SK-N-SH treated with all-trans-retinoic acid at 6 μM for 48 hours (cell line): ENCODE data around the gene GUCD1.

Experiments
- ARNTL ChIP-seq: fragments of 450-650 bp; formaldehyde crosslinking; IDR thresholded peaks from 2 replicates; pipeline ENCODE4 v1.5.0; 2020; ENCODE audit warnings: low read depth, mild to moderate bottlenecking, moderate library complexity, borderline replicate concordance
- CSDC2 ChIP-seq: fragments of 250-450 bp; sonication (Bioruptor Pico); IDR thresholded peaks from 2 replicates; pipeline ENCODE4 v1.5.0; 2020; ENCODE audit warnings: mild to moderate bottlenecking, moderate library complexity
- OSR1 ChIP-seq: fragments of 250-450 bp; sonication (Bioruptor Pico); IDR thresholded peaks from 2 replicates; pipeline ENCODE4 v1.8.0; 2022; ENCODE audit warnings: moderate library complexity, mild to moderate bottlenecking, inconsistent platforms
- RARB ChIP-seq: fragments of 250-450 bp; sonication (Bioruptor Pico); IDR thresholded peaks from 2 replicates; pipeline ENCODE4 v1.8.0; 2021; ENCODE audit warnings: mild to moderate bottlenecking, moderate library complexity
- TCF4 ChIP-seq: fragments of 250-450 bp; sonication (Bioruptor Pico); IDR thresholded peaks from 2 replicates; pipeline ENCODE4 v1.8.0; 2021; ENCODE audit warnings: mild to moderate bottlenecking, moderate library complexity, borderline replicate concordance
- TOX ChIP-seq: fragments of 250-450 bp; sonication (Bioruptor Pico); IDR thresholded peaks from 2 replicates; pipeline ENCODE4 v1.8.0; 2021; ENCODE audit warnings: mild to moderate bottlenecking, moderate library complexity, borderline replicate concordance
- ZC3H10 ChIP-seq: fragments of 250-450 bp; sonication (Bioruptor Pico); IDR thresholded peaks from 2 replicates; pipeline ENCODE4 v1.5.1; 2021; ENCODE audit warnings: mild to moderate bottlenecking, moderate library complexity
- ZFP3 ChIP-seq: fragments of 250-450 bp; sonication (Bioruptor Pico); IDR thresholded peaks from 2 replicates; pipeline ENCODE4 v1.5.0; 2020; ENCODE audit warnings: mild to moderate bottlenecking, moderate library complexity
- ZFP30 ChIP-seq: fragments of 450-650 bp; formaldehyde crosslinking; IDR thresholded peaks from 2 replicates; pipeline ENCODE4 v1.5.0; 2022; ENCODE audit warnings: mild to moderate bottlenecking, moderate library complexity
- ZNF565 ChIP-seq: fragments of 450-650 bp; formaldehyde crosslinking; conservative IDR thresholded peaks from 2 replicates; pipeline ENCODE4 v1.5.0; 2020; ENCODE audit warnings: low read depth, mild to moderate bottlenecking, moderate library complexity
- TF ChIP-seq, protein P1 (sequence below): fragments of 250-450 bp; sonication (Bioruptor Pico); IDR thresholded peaks from 2 replicates; pipeline ENCODE4 v1.5.1; 2020; ENCODE audit warnings: low read depth, mild to moderate bottlenecking, moderate library complexity
- TF ChIP-seq, protein P2 (sequence below): fragments of 250-450 bp; sonication (Bioruptor Pico); IDR thresholded peaks from 2 replicates; pipeline ENCODE4 v1.8.0; 2020; ENCODE audit warnings: mild to moderate bottlenecking, moderate library complexity, borderline replicate concordance

DNA sequence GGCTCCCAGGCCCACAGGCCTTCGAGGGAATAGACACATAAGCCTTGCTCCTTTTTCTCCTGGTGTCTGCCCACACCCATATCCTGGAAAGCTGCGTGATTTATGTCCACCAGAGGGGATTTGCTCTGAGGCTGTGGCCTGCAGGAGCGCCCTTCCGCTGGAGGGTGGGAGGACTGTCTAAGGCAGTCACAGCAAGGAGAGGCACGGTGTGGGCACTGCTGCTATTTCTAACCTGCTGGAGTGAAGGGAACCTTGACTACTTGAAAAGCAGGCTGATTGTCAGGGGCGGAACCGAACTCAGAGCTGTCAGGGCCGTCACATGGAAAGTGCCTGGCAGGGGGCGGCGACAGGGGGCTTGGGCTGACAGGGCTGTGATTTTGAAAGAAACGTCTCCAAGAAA is 56.1 kb downstream of the GUCD1 start:
- no peak for TF ChIP-seq TCF4 (CRISPR knock-in tag)
- TF ChIP-seq, protein P1, sequence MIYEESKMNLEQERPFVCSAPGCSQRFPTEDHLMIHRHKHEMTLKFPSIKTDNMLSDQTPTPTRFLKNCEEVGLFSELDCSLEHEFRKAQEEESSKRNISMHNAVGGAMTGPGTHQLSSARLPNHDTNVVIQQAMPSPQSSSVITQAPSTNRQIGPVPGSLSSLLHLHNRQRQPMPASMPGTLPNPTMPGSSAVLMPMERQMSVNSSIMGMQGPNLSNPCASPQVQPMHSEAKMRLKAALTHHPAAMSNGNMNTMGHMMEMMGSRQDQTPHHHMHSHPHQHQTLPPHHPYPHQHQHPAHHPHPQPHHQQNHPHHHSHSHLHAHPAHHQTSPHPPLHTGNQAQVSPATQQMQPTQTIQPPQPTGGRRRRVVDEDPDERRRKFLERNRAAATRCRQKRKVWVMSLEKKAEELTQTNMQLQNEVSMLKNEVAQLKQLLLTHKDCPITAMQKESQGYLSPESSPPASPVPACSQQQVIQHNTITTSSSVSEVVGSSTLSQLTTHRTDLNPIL (CRISPR knock-in tag), result no peak
- TF ChIP-seq ARNTL (CRISPR knock-in tag), result no peak
- no peak for TF ChIP-seq ZNF565 (CRISPR knock-in tag)
- no peak for TF ChIP-seq OSR1 (CRISPR knock-in tag)
- TF ChIP-seq ZC3H10 (CRISPR knock-in tag), result no peak
- TF ChIP-seq CSDC2, result no peak
- TF ChIP-seq ZFP30 (CRISPR knock-in tag), result no peak
- TF ChIP-seq TOX (CRISPR knock-in tag), result no peak
- TF ChIP-seq RARB (CRISPR knock-in tag), result no peak
- TF ChIP-seq, protein P2, sequence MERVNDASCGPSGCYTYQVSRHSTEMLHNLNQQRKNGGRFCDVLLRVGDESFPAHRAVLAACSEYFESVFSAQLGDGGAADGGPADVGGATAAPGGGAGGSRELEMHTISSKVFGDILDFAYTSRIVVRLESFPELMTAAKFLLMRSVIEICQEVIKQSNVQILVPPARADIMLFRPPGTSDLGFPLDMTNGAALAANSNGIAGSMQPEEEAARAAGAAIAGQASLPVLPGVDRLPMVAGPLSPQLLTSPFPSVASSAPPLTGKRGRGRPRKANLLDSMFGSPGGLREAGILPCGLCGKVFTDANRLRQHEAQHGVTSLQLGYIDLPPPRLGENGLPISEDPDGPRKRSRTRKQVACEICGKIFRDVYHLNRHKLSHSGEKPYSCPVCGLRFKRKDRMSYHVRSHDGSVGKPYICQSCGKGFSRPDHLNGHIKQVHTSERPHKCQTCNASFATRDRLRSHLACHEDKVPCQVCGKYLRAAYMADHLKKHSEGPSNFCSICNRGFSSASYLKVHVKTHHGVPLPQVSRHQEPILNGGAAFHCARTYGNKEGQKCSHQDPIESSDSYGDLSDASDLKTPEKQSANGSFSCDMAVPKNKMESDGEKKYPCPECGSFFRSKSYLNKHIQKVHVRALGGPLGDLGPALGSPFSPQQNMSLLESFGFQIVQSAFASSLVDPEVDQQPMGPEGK (CRISPR knock-in tag), result no peak
- no peak for TF ChIP-seq ZFP3
